Testis (tissue), 3 donors: ENCODE data around the gene HOOK2. TPM values are rescaled to one million over a fixed set of nuclear protein-coding genes. Genes with fewer than 3 reads are reported as not detected.
"Not testable (repeated sequence)": the region's sequence is repeated elsewhere in the genome, so short reads cannot be mapped to it uniquely, and the experiment has no call there.

Source experiments
- DNase-seq: peaks from one replicate; pipeline ENCODE4 v3.0.0-alpha.2; 2019
- H3K27ac ChIP-seq, 2 donors: fragments of 200-600 bp; sonication (generic); one replicate each; pipeline ENCODE4 v1.5.1; 2019
- H3K27me3 ChIP-seq: fragments of 200-600 bp; sonication (generic); one replicate; pipeline ENCODE4 v1.5.1; 2019
- H3K36me3 ChIP-seq: fragments of 200-600 bp; sonication (generic); one replicate; pipeline ENCODE4 v1.5.1; 2017; ENCODE audit warnings: low read depth; ENCODE audit errors: missing control alignments
- H3K4me1 ChIP-seq: fragments of 200-600 bp; sonication (generic); one replicate; pipeline ENCODE4 v1.5.1; 2019
- H3K4me3 ChIP-seq, 2 donors: fragments of 200-600 bp; sonication (generic); one replicate each; pipeline ENCODE4 v1.5.1; 2017 to 2019
- H3K9me3 ChIP-seq: fragments of 200-600 bp; sonication (generic); one replicate; pipeline ENCODE4 v1.5.1; 2017
- CTCF ChIP-seq, 3 experiments: fragments of 450-650 bp in 2 of 3; fragments of 200-600 bp in 1 of 3; sonication (generic) in 1 of 3; IDR thresholded peaks; one replicate each; pipeline ENCODE4 v1.5.1; 2016 to 2019; ENCODE audit warnings: antibody characterized with exemption in 3 of 3, mild to moderate bottlenecking in 2 of 3, moderate library complexity in 1 of 3
- POLR2A ChIP-seq: fragments of 450-650 bp; IDR thresholded peaks from one replicate; pipeline ENCODE4 v1.6.1; 2017; ENCODE audit warnings: antibody characterized with exemption, mild to moderate bottlenecking, moderate library complexity
- WGBS, 2 donors: methylation state at CpG; one replicate each; pipeline ENCODE4 v1.1.5; 2018; 5-methylcytosine and 5-hydroxymethylcytosine counted together
- intact Hi-C: fragments of 100-400 bp; cut with DNase I; formaldehyde crosslinking; loops from one replicate; pipeline ENCODE4 v1.15.1; 2023; ENCODE audit warnings: low total_unique reads
- polyA plus RNA-seq: library from polyadenylated mRNA; stranded (reverse); fragments of 350-450 nt; fragmentation: Illumina TruSeq; extraction: RNeasy Lipid Tissue Mini Kit (QIAGEN cat#74804); gene quantifications from one replicate; pipeline ENCODE4 v1.2.3, GENCODE V29; 2014; ENCODE audit warnings: low read depth, low replicate concordance; ENCODE audit not compliant: insufficient read depth
- total RNA-seq, 2 donors: library from RNA; depleted of rRNA; stranded (reverse); fragments of >200 nt; gene quantifications; one replicate each; pipeline ENCODE4 v1.2.3, GENCODE V29; 2016

Gene HOOK2
- total and polyA plus RNA-seq, 3 donors from 2014 or later: 30.0 to 63.4 (median 54.4) TPM

GRCh38 chr19:12800923-12801465 lies 25.6 kb upstream of the HOOK2 start:
- peaks cover 20% of the 10 kb centered on the region for H3K4me1 ChIP-seq
- 4% methylated on average over 11 to 37 of the region's 38 CpGs for WGBS, 2 donors
- H3K4me3 ChIP-seq: peak overlapping the region; percentile 78 to 87
- DNase-seq: peak; percentile 25
- H3K27me3 ChIP-seq: no peaks in the 10 kb centered on the region
- TF ChIP-seq POLR2A: no peak
- TF ChIP-seq CTCF (IDR thresholded peaks at IDR 0.05): no peak
- intact Hi-C loops: no loop called here
- no peaks in the 10 kb centered on the region for H3K9me3 ChIP-seq
- H3K27ac ChIP-seq: peak overlapping the region; percentile 69 to 70
- no peaks in the 10 kb centered on the region for H3K36me3 ChIP-seq

- no peak for DNase-seq
- TF ChIP-seq CTCF (IDR thresholded peaks at IDR 0.05) (no peak), POLR2A (no peak)
- WGBS, 2 donors: 43% methylated on average over 1 of the region's 1 CpG; no CpG with 5 or more reads in 1 of the 2 donors
- Histone ChIP-seq H3K36me3 (no peaks in the 10 kb centered on the region), H3K27me3 (no peaks in the 10 kb centered on the region), H3K4me1 (peaks cover 24% of the 10 kb centered on the region), H3K9me3 (no peaks in the 10 kb centered on the region), H3K4me3 (no peak overlapping the region), H3K27ac (no peak overlapping the region)
- intact Hi-C loops: no loop called here
Measured at GRCh38 chr19:12800466-12800770, 25.1 kb upstream of the HOOK2 start.

- Histone ChIP-seq H3K27me3 (no peaks in the 10 kb centered on the region), H3K27ac (no peak overlapping the region), H3K4me1 (peaks cover 24% of the 10 kb centered on the region), H3K36me3 (no peaks in the 10 kb centered on the region), H3K4me3 (no peak overlapping the region), H3K9me3 (no peaks in the 10 kb centered on the region)
- intact Hi-C loops: loop anchor here (10.0 kb wide), 1 partner anchor 65 kb away; the partner anchor contains the start of genes GET3 and TRIR
- WGBS, 2 donors: 88 to 89% methylated on average over 11 to 18 of the region's 18 CpGs
- DNase-seq: no peak
- TF ChIP-seq POLR2A: no peak
- TF ChIP-seq CTCF (IDR thresholded peaks at IDR 0.05): no peak
Measured at GRCh38 chr19:12799742-12800465, 24.6 kb upstream of the HOOK2 start.

GRCh38 chr19:12797607-12798006 lies 22.3 kb upstream of the HOOK2 start:
- not testable (repeated sequence) for DNase-seq

GRCh38 chr19:12797141-12797587 lies 21.8 kb upstream of the HOOK2 start:
- H3K4me3 ChIP-seq: no peak overlapping the region
- DNase-seq: no peak
- no peak overlapping the region for H3K27ac ChIP-seq
- peaks cover 20% of the 10 kb centered on the region for H3K4me1 ChIP-seq
- H3K27me3 ChIP-seq: no peaks in the 10 kb centered on the region
- intact Hi-C loops: loop anchor here (10.0 kb wide), 1 partner anchor 62 kb away; the partner anchor contains the start of genes GET3 and TRIR
- no peaks in the 10 kb centered on the region for H3K9me3 ChIP-seq
- no peak for TF ChIP-seq POLR2A
- no peak for TF ChIP-seq CTCF (IDR thresholded peaks at IDR 0.05)
- H3K36me3 ChIP-seq: no peaks in the 10 kb centered on the region
- WGBS, 2 donors: 82 to 88% methylated on average over 6 of the region's 6 CpGs

More at GRCh38 chr19:12797607-12798006, 22.3 kb upstream of the HOOK2 start:
- H3K36me3 ChIP-seq, H3K27me3 ChIP-seq, H3K4me3 ChIP-seq, H3K27ac ChIP-seq, H3K9me3 ChIP-seq: not testable (repeated sequence)
- peaks cover 24% of the 10 kb centered on the region for H3K4me1 ChIP-seq
- 94 to 96% methylated on average over 7 of the region's 7 CpGs for WGBS, 2 donors
- intact Hi-C loops: loop anchor here (10.0 kb wide), 1 partner anchor 63 kb away; the partner anchor contains the start of genes GET3 and TRIR
